ENCODE measurements around the gene SEC14L2.
"Not testable (repeated sequence)": the region's sequence is repeated elsewhere in the genome, so short reads cannot be mapped to it uniquely, and the experiment has no call there.

The SEC14L2 gene

GRCh38 chr22:30459181-30460052 is 62.6 kb downstream of the SEC14L2 start:
- Histone ChIP-seq H3K27ac (replicated peaks; ENCODE audit: low read length) (no peak overlapping the region), H2BK12ac (ENCODE audit: low read length) (no peak overlapping the region), H2AFZ (ENCODE audit: low read length) (no peak overlapping the region), H3K14ac (ENCODE audit: low read length) (no peak overlapping the region), H2BK15ac (ENCODE audit: low read length) (no peak overlapping the region), H2AK5ac (ENCODE audit: low read depth, low read length) (no peak overlapping the region), H3K27me3 (ENCODE audit: control insufficient read depth in 3 of 3, insufficient read depth in 3 of 3, low read depth in 1 of 3, low read length in 3 of 3) (peaks cover 0 to 2% (median 0%) of the 10 kb centered on the region in 3 experiments), H3K79me1 (ENCODE audit: low read depth, low read length) (no peaks in the 10 kb centered on the region), H3K4ac (ENCODE audit: low read length) (no peak overlapping the region), H2BK5ac (ENCODE audit: low read length) (no peak overlapping the region), H3K4me3 (ENCODE audit: low read length in 2 of 2) (no peak overlapping the region), H3K4me2 (ENCODE audit: insufficient read depth, low read length, poor library complexity, severe bottlenecking) (no peak overlapping the region), H3K4me1 (ENCODE audit: control insufficient read depth in 2 of 2, insufficient read depth in 1 of 2, low read depth in 1 of 2, low read length in 2 of 2) (no peaks in the 10 kb centered on the region), H3K23ac (ENCODE audit: low read depth, low read length, poor library complexity) (no peak overlapping the region), H3K36me3 (replicated peaks in 1 of 2; ENCODE audit: control insufficient read depth in 2 of 2, insufficient read depth in 2 of 2, low read length in 2 of 2) (no peaks in the 10 kb centered on the region), H4K8ac (ENCODE audit: low read depth, low read length) (no peak overlapping the region), H4K91ac (ENCODE audit: low read depth, low read length, poor library complexity) (no peak overlapping the region), H3K9me3 (replicated peaks in 1 of 2; ENCODE audit: control insufficient read depth in 2 of 2, insufficient read depth in 1 of 2, low read depth in 1 of 2, low read length in 2 of 2) (no peaks in the 10 kb centered on the region), H3K9ac (ENCODE audit: low read depth, low read length, poor library complexity) (no peak overlapping the region), H3K18ac (ENCODE audit: low read length) (no peak overlapping the region), H2BK120ac (ENCODE audit: low read depth, low read length) (no peak overlapping the region)
- peak; percentile 43 for DNase-seq (ENCODE audit: low spot score)
- WGBS, 2 donors (ENCODE audit: extremely low coverage in 2 of 2, insufficient read length in 2 of 2, insufficient replicate concordance in 1 of 2), result no CpG with 5 or more reads among the region's 4 CpGs

- Histone ChIP-seq H2BK120ac (ENCODE audit: low read depth, low read length) (no peak overlapping the region), H4K91ac (ENCODE audit: low read depth, low read length, poor library complexity) (no peak overlapping the region), H3K9me3 (replicated peaks in 1 of 2; ENCODE audit: control insufficient read depth in 2 of 2, insufficient read depth in 1 of 2, low read depth in 1 of 2, low read length in 2 of 2) (no peaks in the 10 kb centered on the region), H3K36me3 (replicated peaks in 1 of 2; ENCODE audit: control insufficient read depth in 2 of 2, insufficient read depth in 2 of 2, low read length in 2 of 2) (no peaks in the 10 kb centered on the region), H3K18ac (ENCODE audit: low read length) (no peak overlapping the region), H2BK5ac (ENCODE audit: low read length) (no peak overlapping the region), H2AFZ (ENCODE audit: low read length) (no peak overlapping the region), H3K4ac (ENCODE audit: low read length) (no peak overlapping the region), H2BK12ac (ENCODE audit: low read length) (no peak overlapping the region), H3K23ac (ENCODE audit: low read depth, low read length, poor library complexity) (no peak overlapping the region), H2AK5ac (ENCODE audit: low read depth, low read length) (no peak overlapping the region), H3K79me1 (ENCODE audit: low read depth, low read length) (no peaks in the 10 kb centered on the region), H3K27ac (replicated peaks; ENCODE audit: low read length) (no peak overlapping the region), H3K9ac (ENCODE audit: low read depth, low read length, poor library complexity) (no peak overlapping the region), H3K4me2 (ENCODE audit: insufficient read depth, low read length, poor library complexity, severe bottlenecking) (no peak overlapping the region), H3K14ac (ENCODE audit: low read length) (no peak overlapping the region), H2BK15ac (ENCODE audit: low read length) (no peak overlapping the region), H3K27me3 (ENCODE audit: control insufficient read depth in 3 of 3, insufficient read depth in 3 of 3, low read depth in 1 of 3, low read length in 3 of 3) (peaks cover 0 to 2% (median 0%) of the 10 kb centered on the region in 3 experiments), H3K4me3 (ENCODE audit: low read length in 2 of 2) (no peak overlapping the region), H4K8ac (ENCODE audit: low read depth, low read length) (no peak overlapping the region), H3K4me1 (ENCODE audit: control insufficient read depth in 2 of 2, insufficient read depth in 1 of 2, low read depth in 1 of 2, low read length in 2 of 2) (no peaks in the 10 kb centered on the region)
- no peak for DNase-seq (ENCODE audit: low spot score)
- no CpG with 5 or more reads among the region's 4 CpGs for WGBS, 2 donors (ENCODE audit: extremely low coverage in 2 of 2, insufficient read length in 2 of 2, insufficient replicate concordance in 1 of 2)
These were observed 63.3 kb downstream of the SEC14L2 start for GRCh38 chr22:30460147-30460546.

- not testable (repeated sequence) for H3K14ac ChIP-seq (ENCODE audit: low read length); H3K79me1 ChIP-seq (ENCODE audit: low read depth, low read length); H3K36me3 ChIP-seq (replicated peaks in 1 of 2; ENCODE audit: control insufficient read depth in 2 of 2, insufficient read depth in 2 of 2, low read length in 2 of 2); H2AK5ac ChIP-seq (ENCODE audit: low read depth, low read length); H2BK120ac ChIP-seq (ENCODE audit: low read depth, low read length); H2BK5ac ChIP-seq (ENCODE audit: low read length); H3K9me3 ChIP-seq (replicated peaks in 1 of 2; ENCODE audit: control insufficient read depth in 2 of 2, insufficient read depth in 1 of 2, low read depth in 1 of 2, low read length in 2 of 2); H3K27me3 ChIP-seq (ENCODE audit: control insufficient read depth in 3 of 3, insufficient read depth in 3 of 3, low read depth in 1 of 3, low read length in 3 of 3); H4K8ac ChIP-seq (ENCODE audit: low read depth, low read length); H3K4me1 ChIP-seq (ENCODE audit: control insufficient read depth in 2 of 2, insufficient read depth in 1 of 2, low read depth in 1 of 2, low read length in 2 of 2); H3K9ac ChIP-seq (ENCODE audit: low read depth, low read length, poor library complexity); H4K91ac ChIP-seq (ENCODE audit: low read depth, low read length, poor library complexity); DNase-seq (ENCODE audit: low spot score); H3K4me2 ChIP-seq (ENCODE audit: insufficient read depth, low read length, poor library complexity, severe bottlenecking); H3K18ac ChIP-seq (ENCODE audit: low read length); H3K23ac ChIP-seq (ENCODE audit: low read depth, low read length, poor library complexity); H3K4ac ChIP-seq (ENCODE audit: low read length); H2AFZ ChIP-seq (ENCODE audit: low read length); H3K27ac ChIP-seq (replicated peaks; ENCODE audit: low read length); H3K4me3 ChIP-seq (ENCODE audit: low read length in 2 of 2); H2BK15ac ChIP-seq (ENCODE audit: low read length); H2BK12ac ChIP-seq (ENCODE audit: low read length)
- WGBS, 2 donors (ENCODE audit: extremely low coverage in 2 of 2, insufficient read length in 2 of 2, insufficient replicate concordance in 1 of 2), result no CpG with 5 or more reads among the region's 6 CpGs
These were observed 63.7 kb downstream of the SEC14L2 start for GRCh38 chr22:30460555-30460954.

- no peak overlapping the region for H2AFZ ChIP-seq (ENCODE audit: low read length)
- DNase-seq (ENCODE audit: low spot score), result no peak
- H4K91ac ChIP-seq (ENCODE audit: low read depth, low read length, poor library complexity), result no peak overlapping the region
- no peak overlapping the region for H2BK12ac ChIP-seq (ENCODE audit: low read length)
- H3K4me2 ChIP-seq (ENCODE audit: insufficient read depth, low read length, poor library complexity, severe bottlenecking), result no peak overlapping the region
- H2BK5ac ChIP-seq (ENCODE audit: low read length), result no peak overlapping the region
- no peaks in the 10 kb centered on the region for H3K79me1 ChIP-seq (ENCODE audit: low read depth, low read length)
- no peak overlapping the region for H3K4me3 ChIP-seq (ENCODE audit: low read length in 2 of 2)
- no peak overlapping the region for H2BK15ac ChIP-seq (ENCODE audit: low read length)
- H3K36me3 ChIP-seq (replicated peaks in 1 of 2; ENCODE audit: control insufficient read depth in 2 of 2, insufficient read depth in 2 of 2, low read length in 2 of 2), result no peaks in the 10 kb centered on the region
- no peak overlapping the region for H3K18ac ChIP-seq (ENCODE audit: low read length)
- H3K27me3 ChIP-seq (ENCODE audit: control insufficient read depth in 3 of 3, insufficient read depth in 3 of 3, low read depth in 1 of 3, low read length in 3 of 3), result peaks cover 0 to 20% (median 2%) of the 10 kb centered on the region in 3 experiments
- H3K27ac ChIP-seq (replicated peaks; ENCODE audit: low read length), result no peak overlapping the region
- H2BK120ac ChIP-seq (ENCODE audit: low read depth, low read length), result no peak overlapping the region
- H3K4ac ChIP-seq (ENCODE audit: low read length), result no peak overlapping the region
- H2AK5ac ChIP-seq (ENCODE audit: low read depth, low read length), result no peak overlapping the region
- H3K9me3 ChIP-seq (replicated peaks in 1 of 2; ENCODE audit: control insufficient read depth in 2 of 2, insufficient read depth in 1 of 2, low read depth in 1 of 2, low read length in 2 of 2), result no peaks in the 10 kb centered on the region
- H3K23ac ChIP-seq (ENCODE audit: low read depth, low read length, poor library complexity), result no peak overlapping the region
- no peak overlapping the region for H3K14ac ChIP-seq (ENCODE audit: low read length)
- H4K8ac ChIP-seq (ENCODE audit: low read depth, low read length), result no peak overlapping the region
- no peak overlapping the region for H3K9ac ChIP-seq (ENCODE audit: low read depth, low read length, poor library complexity)
- no CpG with 5 or more reads among the region's 2 CpGs for WGBS, 2 donors (ENCODE audit: extremely low coverage in 2 of 2, insufficient read length in 2 of 2, insufficient replicate concordance in 1 of 2)
- H3K4me1 ChIP-seq (ENCODE audit: control insufficient read depth in 2 of 2, insufficient read depth in 1 of 2, low read depth in 1 of 2, low read length in 2 of 2), result no peaks in the 10 kb centered on the region
These were observed 72.3 kb downstream of the SEC14L2 start for GRCh38 chr22:30469165-30469564.
